ENCODE data around the gene C4orf54.

The C4orf54 gene

DNA sequence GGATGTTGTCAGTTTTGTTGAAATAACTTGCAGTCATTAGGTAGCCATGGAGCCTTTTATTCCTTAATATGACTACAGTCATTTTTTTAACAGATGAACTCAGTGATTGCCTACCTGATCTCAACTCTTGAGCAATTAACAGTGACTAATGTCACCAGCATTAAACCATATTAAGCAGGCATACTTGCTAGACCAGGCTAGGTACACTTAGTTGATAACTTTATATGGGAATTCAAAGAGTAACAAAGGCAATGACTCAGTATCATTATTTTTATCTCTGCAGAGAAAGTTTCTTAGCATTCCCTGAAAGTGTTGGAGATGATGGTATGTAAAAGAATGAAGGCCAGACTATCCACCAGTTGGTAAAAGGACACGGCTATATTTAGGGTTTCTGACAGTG lies at the start of gene C4orf54:
Gene C4orf54 (minus strand): TSS at position 31 of the 400 bp plus-strand sequence. CDS start 3,180 bp downstream, outside the sequence.
- peak; percentile 12 for DNase-seq

DNA sequence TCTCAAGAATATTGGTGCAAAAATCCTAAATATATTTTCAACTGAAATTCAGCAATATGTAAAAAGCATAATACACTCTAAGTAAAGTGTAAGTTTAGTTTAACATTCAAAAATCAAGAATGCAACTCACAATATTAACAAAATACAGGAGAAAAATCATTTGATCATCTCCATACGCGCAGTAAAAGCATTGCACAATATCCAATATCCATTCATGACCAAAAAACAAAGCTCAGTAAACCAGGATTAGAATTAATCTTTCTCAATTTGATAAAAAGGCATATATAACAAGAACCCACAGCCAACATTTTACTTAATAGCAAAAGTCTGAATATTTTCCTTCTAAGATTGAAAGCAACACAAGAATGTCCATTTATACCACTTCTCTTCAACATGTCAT lies 48.3 kb upstream of the C4orf54 start:
- no peak for DNase-seq

DNA sequence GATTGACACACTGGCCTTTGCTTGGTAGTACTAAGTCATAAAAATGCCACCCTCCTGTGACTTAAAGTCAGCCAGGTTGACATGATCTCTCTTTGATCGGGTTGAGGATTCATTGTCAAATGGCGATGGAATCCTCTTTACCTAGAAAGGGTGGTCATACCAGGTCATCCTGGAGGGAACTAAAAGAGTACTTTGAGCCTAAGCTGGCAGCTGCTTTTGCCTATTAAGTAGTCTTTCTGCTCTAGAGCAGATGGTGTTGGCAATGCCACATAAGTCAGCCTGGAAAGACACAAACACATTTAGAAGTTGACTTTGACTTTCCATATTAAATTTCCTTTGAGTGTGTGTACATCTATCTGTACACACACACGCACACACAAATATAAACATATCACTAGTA lies 39.2 kb upstream of the C4orf54 start:
- no peak for DNase-seq

DNA sequence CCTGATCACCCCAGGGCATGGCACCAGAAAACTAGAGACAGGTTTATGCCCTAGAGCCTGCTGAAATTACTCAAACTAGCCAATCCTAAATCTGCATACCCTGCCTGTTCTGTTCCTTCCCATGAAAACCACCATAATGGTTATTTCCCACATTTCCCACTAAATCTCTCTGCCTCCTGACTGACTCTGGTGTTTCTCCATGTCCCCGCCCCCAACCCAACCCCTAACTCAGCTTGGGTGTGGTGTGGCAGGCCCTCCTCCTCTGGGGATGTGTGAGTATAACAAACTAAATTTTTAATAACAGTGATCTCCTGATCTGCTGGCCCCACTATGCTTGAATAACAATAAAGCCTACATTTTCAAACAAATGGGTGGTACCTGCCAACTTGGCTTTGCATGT lies 35.5 kb upstream of the C4orf54 start:
- no peak for DNase-seq

DNA sequence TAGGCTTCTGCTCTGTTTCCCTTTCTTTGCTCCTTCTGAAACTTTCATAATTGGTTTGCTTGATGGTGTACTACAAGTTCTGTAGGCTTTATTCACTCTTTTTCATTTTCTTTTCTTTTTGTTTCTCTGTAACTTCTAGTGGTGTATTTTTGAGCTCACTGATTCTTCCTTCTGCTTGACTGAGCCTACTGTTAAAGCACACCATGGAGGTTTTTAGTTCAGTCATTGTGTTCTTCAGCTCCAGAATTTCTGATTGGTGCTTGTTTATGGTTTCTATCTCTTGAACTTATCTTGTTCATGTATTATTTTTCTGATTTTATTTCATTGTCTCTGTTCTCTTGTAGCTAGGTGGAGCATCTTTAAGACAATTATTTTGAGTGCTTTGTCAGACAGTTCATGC lies 33.4 kb upstream of the C4orf54 start:
- no peak for DNase-seq

DNA sequence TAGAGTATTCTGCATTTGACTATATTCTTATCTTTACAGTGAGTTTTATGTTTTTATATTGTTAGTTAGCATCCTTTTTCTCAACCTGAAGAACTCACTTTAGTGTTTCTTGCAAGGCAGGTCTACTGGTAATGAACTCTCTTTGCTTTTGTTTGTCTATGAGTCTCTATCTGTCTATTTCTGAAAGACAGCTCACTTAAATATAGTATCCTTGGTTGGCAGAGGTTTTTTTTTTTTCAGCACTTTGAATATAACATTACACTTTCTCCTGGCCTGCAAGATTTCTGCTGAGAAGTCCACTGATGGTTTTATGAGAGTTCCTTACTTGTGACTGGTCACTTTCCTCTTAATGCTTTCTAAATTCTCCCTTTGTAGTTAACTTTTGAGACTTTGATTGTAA lies 32.8 kb upstream of the C4orf54 start:
- DNase-seq, result no peak

DNA sequence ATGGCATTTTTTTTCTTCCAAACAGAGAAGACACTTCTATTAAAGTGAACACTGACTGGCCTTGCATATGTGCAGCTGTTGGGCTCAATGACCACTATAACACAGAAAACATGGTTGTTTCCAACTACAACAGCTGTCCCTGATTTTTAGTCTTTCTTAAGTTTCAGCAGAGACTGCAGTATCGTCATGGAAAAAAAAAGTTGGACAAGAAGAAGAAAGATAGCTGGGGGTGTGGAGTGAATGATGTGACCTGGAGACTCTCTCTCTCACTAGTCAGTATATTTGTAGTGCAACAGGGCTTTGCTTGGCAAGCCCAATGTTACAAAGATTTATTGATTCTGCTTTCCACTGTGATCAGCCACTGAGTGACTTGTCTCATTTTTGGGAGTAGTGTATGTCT lies 29.5 kb upstream of the C4orf54 start:
- no peak for DNase-seq

DNA sequence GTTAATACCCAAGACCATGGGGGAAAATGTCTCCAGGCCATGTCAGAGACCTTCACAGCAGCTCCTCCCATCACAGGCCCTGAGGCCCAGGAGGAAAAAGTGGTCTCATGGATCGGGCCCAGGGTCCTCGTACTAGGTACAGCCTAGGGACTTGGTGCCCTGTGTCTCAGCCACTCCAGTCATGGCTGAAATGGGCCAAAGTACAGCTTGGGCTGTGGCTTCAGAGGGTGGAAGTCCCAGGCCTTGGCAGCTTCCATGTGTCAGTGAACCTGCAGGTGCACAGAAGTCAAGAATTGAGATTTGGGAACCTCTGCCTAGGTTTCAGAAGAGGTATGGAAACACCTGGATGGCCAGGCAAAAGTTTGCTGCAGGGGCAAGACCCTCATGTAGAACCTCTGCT lies 27.6 kb upstream of the C4orf54 start:
- DNase-seq, result no peak

DNA sequence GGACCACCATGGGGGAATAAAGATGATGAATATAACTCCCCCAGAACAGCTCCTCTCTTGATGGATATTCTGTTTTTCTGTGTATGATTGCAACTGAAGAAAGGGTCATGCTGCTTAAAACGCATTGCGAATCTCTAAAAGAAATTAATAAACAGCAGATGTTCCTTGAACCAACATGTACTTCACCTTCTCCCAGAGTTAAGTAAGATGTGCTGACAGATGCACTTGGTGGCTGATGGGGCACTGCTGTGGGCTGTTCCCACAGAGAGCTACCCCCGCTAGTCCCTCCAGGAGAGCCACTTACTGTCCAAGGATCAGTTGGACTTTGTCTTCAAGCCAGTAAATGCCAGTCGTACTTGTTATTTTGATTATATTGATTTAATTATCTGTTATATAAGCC lies 26.3 kb upstream of the C4orf54 start:
- DNase-seq, result no peak

DNA sequence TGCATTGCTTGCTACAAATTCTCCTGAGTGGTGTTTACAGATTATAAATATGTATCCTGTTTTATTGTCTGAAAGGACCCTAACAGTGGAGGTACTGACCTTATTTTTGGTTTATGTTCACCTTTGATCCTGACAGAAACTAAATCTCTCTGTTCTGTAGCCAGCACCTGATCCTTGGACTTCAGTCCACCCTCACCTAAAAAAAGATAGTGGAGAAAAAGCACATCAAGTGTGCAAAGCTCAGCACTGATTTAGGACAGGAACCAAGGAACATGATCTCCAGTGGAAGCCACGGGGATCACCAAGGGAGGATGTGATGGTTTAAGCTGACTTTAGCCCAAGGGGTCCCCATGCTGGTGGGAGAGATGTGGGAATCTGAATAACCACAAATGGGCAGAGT lies 22.3 kb upstream of the C4orf54 start:
- no peak for DNase-seq

DNA sequence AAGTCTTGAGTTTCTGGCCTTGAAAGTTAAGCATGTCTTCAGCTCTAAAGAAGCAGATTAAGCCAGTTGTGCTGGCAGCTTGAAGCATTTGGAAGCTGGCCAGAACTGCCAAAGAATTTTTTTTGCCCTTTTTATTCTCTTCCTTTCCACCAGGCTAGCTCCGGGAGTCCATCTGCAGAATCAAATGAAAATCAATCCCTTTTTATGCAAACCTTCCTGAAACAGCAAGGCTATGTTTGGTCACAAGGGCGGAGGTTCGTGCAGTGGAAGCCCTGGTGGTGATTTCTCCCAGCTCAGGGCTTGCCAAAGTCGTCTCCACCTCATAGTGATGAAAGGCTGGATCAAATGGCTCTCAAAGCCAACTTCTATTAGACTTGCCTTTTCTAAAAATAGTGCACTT lies 21.6 kb upstream of the C4orf54 start:
- DNase-seq, result no peak

DNA sequence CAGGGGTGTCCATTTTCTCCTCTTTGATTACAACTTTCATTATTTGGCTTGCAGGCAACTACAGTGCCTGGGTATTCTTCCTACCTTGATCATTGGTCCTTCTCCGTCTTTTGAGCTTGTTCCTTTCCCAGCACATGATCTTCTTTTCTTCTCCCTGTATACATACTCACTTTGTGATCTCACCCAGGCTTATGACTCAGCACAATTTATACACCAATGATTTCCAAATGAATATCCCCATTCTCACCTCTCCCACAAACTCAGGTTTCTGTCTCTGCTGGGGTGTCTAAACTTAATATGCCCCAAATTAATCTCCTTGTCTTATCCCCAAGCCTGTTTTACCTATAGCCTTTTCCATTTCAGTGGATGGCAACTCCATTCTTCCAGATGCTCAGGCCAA lies 19.5 kb upstream of the C4orf54 start:
- no peak for DNase-seq

DNA sequence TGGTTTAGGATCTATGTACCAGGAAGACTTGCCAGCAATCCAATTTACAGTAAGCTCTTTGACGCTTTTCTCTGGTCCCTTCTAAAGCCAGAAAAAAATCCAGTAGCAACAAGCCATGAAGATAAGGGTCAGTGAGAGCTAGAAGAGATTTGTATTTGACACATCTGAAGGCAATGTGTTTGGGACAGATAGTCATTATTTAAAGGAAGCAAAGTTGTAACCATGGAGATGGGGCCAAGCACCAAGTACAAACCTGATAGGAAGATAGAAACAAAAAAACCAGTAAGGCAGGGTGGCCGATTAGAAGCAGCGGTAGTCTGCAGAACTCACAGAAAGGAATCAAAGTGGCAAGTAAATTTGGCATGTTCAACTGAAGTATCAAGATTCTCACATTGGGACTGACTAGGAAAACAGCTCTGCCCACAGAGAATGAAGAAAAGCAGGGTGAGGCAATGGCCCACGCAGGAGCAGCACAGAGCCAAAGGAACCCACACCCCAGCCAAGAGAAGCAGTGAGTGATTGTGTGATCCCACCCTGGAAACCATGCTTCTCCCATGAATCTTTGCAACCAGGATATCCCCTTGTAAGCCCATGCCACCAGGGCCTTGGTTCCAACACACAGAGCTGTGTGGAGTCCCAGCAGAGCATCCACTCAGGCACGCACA lies 12.9 kb upstream of the C4orf54 start:
- no peak for DNase-seq

DNA sequence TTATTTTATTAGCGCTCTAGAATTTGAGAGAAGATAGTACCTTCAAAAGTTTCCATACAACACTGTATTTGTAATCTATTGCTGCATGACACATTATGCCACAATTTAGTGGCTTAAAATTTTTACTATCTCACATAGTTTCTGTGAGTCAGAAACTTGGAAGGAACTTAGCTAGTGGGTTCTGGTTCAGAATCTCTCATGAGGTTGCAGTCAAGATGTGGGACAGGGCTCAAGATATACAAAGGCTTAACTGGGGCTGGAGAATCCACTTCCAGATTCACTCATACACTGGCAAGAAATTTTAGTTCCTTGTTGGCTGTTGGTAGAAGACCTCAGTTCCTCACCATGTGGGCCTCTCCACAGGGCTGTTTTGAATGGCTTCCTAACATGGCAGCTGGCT lies 11.5 kb upstream of the C4orf54 start:
- no peak for DNase-seq

DNA sequence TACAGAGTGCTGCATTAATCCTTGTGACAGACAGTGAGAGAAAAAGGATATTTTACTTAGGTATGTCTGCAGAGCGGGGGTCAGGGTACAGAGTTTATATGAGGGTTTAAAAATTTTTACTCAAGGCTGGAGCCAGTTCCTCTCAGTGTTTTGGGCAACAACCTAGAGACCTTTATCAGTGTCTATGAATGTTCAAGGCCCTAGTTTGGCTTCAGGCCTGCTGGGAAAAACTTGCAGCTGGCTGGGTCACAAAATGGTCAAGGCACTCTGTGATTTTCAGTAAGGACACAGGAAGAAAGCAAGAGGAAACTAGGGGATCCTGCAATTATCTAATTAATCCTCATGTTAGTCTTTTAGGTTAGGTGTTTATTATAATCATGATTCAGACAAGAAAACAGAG lies 10.8 kb upstream of the C4orf54 start:
- no peak for DNase-seq

DNA sequence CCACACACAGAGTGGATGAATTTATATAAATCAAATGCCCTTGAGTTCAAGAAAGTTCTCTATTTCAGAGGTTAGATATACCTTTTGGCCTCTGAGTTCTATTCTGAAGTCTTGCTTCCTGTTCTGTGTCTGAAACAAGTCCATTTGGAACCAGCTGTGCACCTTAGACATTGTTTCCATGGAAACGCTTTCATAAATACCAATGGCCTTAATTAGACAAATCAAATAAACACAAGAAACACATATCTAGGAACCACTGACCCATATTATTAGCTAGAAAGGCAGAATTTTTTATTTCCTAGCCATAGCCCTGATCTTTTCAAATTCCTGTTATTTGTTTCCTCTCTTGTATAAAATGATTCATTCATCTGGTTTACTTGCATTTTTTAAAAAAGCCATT lies 8.4 kb upstream of the C4orf54 start:
- peak; percentile 9 for DNase-seq

DNA sequence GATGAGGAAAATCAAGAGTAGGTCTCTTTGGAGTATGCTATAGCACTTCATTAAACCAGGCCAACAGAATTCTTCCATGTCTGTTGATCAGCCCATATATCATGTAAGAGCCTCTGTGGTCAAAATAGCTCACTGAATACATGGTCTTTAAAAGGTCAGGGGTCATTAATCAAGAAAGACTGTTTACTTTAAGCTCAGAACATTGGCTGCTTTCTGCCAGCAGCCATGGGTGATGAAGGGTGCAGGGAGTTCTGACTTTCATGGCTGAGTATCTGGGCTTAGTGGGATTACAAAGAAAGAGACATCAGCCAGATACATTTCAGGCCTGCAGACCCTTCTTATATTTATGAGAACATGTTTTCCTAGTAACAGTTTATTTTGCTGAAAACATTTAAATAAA lies 7.1 kb upstream of the C4orf54 start:
- DNase-seq, result peak; percentile 10

DNA sequence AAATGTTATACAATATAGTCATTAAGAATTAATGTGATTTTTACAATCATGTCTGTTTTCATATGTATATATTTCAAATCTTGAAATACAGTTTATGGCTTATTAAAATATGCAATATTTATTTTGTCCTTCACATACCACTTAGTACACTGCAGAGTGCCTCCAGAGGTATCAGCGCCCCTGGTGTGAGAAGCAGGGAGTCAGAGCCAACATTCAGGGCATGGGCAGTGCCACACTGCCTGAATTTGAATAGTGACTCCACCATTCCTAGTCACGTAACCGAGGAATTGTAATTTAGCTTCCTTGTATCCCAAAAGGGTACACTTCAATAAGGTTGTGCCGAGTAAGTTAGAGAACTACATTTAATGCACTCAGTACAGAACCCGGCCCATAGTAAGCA lies 4.3 kb upstream of the C4orf54 start:
- no peak for DNase-seq

DNA sequence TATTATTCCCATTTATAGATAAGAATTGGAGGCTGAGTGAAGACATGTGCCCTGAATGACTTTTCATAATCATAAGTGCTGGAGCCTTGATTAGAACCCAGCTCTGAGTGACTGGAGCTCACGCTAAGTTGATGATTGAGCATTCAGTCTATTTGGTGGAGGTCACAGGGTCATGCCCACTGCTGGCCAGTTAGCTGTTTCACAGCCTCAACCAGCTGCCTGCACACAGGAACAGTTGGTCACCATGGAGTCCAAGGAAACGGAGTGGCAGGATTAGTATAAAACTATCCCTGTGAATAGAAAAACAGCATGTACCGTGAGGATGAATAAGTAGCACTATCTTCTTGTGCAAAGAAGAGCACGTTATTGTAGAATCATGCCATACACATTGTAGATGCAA lies 1.0 kb upstream of the C4orf54 start:
- no peak for DNase-seq

DNA sequence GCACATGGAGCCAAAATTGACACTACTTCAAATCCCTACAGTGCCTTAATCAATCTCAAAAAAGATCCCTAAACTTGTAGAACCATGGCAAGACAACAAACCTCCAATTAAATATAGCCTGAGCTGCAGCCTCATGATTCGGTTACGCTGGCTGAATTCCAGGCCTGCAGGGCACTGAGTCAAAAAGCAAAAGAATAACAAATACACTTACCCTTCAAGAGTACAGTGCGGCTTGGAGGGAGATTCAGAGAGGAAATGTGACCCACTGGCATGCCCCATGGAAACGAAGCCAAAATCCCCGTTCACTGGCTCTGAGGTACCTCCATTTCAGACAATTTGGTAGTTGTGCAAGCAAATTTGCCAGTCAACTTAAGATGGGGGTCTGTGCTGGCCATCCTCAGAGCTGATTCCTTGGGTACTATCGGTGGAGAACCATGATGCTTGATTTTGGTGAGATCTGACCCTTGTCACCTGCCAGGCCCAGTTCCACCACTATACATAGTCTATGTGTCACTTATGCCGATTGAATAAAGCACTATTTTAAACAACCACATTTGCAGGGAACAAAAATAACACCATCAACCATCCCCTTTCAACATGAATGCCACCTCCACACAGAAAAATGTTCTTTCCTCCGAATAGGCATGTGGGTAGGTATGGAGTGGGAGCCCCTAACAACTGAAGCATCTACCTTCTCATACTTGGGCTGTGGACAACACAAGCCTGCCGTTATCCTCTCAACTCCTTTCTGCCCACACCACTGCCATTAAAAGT lies 2.1 kb downstream of the C4orf54 start:
- peak; percentile 27 for DNase-seq

DNA sequence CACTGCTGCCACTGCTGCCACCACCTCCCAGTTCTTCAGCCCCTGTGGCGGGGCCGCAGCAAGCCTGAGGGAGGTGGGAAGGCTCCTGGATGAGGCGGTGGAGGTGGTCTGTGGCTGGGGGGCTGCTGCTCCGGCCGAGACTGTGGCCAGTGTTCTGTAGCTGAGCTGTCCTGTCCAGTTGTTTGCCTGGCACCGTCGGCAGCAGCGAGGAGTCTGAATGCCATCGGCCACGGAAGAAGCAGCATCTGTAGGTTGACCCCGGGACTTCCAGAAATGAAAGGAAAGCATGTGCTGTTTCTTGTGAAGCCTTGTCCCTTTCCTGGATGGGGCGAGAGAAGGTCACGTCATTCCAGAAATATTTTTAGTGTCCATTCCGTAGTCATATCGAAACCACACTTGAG lies 3.3 kb downstream of the C4orf54 start:
- DNase-seq, result no peak

DNA sequence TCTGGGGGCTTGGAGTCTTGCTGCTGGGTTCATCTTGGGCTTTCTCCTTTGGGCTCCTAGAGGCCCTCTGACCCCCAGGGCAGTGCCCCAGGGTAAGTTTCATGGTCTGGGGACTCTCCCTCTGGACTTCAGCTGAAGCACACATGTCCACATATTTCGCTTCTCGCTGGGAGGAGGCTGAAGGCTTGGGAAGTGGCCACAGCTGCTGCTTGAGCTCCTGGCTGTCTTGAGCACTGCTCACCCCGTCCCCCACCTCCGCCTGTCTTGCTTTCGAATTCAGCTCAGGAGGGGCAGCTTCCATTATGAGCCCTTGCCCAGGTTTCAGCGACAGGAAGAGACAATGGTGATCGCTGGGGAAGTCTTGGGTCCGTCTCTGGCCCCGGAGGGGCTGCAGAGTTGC lies 3.7 kb downstream of the C4orf54 start:
- DNase-seq, result no peak

DNA sequence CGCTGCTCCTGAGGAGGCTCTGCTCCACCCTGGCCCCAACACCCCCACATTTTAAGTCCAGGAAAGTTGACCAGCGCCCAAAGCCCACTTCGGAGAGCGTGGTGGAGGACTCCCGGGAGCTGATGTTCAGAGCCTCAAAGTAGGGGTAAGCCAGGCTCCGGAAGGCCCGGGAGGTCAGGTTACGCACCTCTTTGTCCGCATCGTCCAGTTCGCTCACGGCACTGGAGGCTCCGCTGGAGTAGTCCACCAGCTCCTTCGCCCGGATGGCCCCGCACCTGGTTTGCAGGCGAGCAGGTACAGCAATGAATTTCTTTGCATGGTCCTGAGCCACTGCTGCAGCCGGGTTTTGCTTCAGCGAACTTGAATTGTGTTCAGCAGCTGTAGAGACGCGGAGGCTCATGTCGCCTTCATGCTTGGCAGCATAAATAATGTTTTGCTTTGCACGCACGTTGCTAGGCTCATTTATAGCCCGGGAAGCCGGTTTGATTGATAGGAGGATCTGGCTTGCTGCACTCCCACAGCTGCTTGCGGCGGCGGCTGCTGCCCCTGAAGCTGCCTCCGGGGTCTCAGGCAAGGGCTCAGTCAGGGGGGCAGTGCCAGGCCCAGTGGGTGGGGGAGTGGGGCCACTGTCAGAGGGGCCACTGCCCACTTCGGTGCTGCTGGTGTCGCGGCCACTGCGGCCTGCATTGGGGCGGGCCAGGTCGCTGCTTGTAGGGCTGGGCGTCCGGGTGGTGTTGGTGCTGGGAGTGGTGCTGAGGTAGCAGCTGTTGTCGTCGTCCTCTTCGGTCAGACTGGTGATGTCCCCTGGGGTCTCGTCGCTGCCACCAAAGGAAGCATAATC lies 4.8 kb downstream of the C4orf54 start:
- DNase-seq, result no peak

Measured in kidney glomerular epithelial cell (primary cell).